Skin epidermis (tissue), 12 donors: ENCODE measurements around the gene CALHM2.
A peak's percentile ranks its signal among the peaks of the same experiment; 100 is the strongest.

ENCODE experiments used
- H3K27ac ChIP-seq, 21 experiments: fragments of 200-600 bp; sonication (generic) in 11 of 21; one replicate each; pipeline ENCODE4 v1.5.0; 2020; ENCODE audit warnings: mild to moderate bottlenecking in 3 of 21, inconsistent platforms in 2 of 21, moderate library complexity in 2 of 21
- H3K4me3 ChIP-seq, 7 experiments: fragments of 200-600 bp; sonication (generic) in 2 of 7; one replicate each; pipeline ENCODE4 v1.5.0; 2020; ENCODE audit warnings: inconsistent platforms in 2 of 7, mild to moderate bottlenecking in 2 of 7, moderate library complexity in 1 of 7

Gene CALHM2

GRCh38 chr10:103478671-103479070 is 26.5 kb upstream of the CALHM2 start:
- H3K4me3 ChIP-seq: no peak overlapping the region
- no peak overlapping the region for H3K27ac ChIP-seq

DNA sequence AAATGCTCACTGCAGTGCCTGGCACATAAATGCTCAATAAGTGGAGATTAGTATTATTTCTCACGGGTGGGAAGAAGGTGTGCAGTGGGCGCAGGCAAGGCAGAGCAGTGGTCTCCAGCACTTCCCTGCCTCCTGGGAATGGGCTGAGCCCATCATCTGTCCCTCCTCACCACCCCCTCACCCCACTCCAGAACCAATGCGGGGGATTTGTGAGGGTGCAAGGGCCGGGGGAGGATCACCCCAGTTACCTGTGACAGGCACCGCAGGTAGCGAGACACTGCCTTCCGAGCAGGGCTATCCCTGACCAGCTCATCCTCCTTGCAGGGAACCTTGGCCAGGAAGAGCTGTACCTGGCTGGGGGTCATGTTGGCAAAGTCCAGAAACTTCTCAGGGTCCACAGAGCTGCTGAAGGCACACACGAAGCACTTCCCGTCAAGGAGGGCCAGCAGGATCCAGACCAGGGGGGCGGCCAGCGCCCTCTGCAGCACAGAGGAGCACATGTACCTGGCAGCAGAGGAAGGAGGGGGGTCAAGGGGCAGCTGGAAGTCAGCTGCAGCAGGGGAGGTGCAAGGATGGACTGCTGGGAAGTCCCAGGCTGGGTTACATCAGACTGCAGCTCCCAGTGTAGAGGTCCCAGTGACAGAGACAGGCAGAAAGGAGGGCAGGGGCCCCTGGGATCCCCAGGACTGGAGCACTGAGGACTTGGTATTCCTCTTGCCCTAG is 24.0 kb upstream of the CALHM2 start:
- Histone ChIP-seq H3K4me3 (no peak overlapping the region), H3K27ac (no peak overlapping the region)

- H3K4me3 ChIP-seq: no peak overlapping the region
These were observed 23.3 kb upstream of the CALHM2 start for GRCh38 chr10:103475437-103475836.

DNA sequence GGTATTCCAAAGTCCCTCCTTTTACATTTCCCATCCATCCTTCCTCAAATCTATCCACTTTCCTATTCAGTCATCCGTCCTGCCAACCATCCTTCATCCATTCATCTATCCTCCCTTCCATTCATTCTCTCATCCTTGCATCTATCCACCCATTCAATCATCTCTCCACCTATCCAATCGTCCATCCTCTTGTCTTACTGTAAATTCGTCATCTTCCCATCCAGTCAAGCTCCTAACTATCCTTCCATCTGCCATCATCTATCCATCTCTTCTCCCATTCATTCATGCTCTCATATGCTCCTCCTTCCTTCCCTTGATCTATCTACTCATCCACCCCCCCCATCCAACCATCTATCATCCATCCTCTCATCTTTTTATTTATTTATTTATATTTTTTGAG is 21.9 kb upstream of the CALHM2 start:
- Histone ChIP-seq H3K4me3 (no peak overlapping the region), H3K27ac (no peak overlapping the region)

More at GRCh38 chr10:103475437-103475836, 23.3 kb upstream of the CALHM2 start:
- H3K27ac ChIP-seq: no peak overlapping the region

- Histone ChIP-seq H3K27ac (peak overlapping the region in 3 of 21 experiments; percentile 81 to 97 (median 88)), H3K4me3 (no peak overlapping the region)
These were observed 21.1 kb upstream of the CALHM2 start for GRCh38 chr10:103473261-103473671.

- peak overlapping the region in 17 of 21 experiments; percentile 37 to 97 (median 64) for H3K27ac ChIP-seq
These were observed 19.8 kb upstream of the CALHM2 start for GRCh38 chr10:103472005-103472404.

GRCh38 chr10:103470761-103471653 is 18.8 kb upstream of the CALHM2 start:
- H3K4me3 ChIP-seq: no peak overlapping the region
- peak overlapping the region in 16 of 21 experiments; percentile 37 to 97 (median 67) for H3K27ac ChIP-seq

More at GRCh38 chr10:103472005-103472404, 19.8 kb upstream of the CALHM2 start:
- no peak overlapping the region for H3K4me3 ChIP-seq

DNA sequence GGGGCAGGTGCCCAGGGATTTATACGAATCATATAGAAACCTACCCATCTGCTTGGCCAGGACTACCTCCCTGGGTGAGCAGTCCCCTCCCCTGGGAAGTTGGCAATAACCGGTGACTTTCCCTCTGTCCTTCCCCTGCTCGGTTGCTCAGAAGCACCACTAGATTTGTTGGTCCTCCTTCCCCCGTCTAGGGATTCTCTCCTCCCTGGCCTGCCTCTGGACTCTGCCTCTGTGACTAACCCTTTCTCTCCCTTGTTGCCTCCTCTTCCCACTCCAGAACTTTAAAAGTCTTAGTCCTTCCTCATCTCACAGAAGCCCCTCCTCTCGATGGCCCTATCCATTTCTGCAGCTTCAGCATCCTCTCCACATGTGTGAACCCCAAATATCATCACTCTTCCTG is 17.0 kb upstream of the CALHM2 start:
- Histone ChIP-seq H3K4me3 (no peak overlapping the region), H3K27ac (peak overlapping the region in 1 of 21 experiments; percentile 97)

DNA sequence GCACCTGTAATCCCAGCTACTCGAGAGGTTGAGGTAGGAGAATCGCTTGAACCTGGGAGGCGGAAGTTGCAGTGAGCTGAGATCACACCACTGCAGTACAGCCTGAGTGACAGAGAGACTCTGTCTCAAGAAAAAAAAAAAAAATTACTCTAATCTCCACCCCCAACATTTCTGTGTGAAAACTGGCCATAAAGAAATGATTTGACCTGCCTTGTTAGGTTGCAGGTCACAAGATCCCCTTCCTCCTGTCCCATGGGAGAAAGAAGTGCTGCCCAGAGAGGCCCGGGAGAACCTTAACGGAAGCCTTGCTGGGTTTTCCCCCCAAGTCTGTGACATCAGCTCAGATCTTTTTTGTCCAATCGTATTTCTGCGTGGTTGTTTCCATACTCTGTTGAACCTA is 15.2 kb upstream of the CALHM2 start:
- peak overlapping the region in 2 of 21 experiments; percentile 6 to 58 for H3K27ac ChIP-seq
- H3K4me3 ChIP-seq: no peak overlapping the region

GRCh38 chr10:103466734-103467133 is 14.6 kb upstream of the CALHM2 start:
- Histone ChIP-seq H3K27ac (peak overlapping the region in 2 of 21 experiments; percentile 10 to 58), H3K4me3 (no peak overlapping the region)

DNA sequence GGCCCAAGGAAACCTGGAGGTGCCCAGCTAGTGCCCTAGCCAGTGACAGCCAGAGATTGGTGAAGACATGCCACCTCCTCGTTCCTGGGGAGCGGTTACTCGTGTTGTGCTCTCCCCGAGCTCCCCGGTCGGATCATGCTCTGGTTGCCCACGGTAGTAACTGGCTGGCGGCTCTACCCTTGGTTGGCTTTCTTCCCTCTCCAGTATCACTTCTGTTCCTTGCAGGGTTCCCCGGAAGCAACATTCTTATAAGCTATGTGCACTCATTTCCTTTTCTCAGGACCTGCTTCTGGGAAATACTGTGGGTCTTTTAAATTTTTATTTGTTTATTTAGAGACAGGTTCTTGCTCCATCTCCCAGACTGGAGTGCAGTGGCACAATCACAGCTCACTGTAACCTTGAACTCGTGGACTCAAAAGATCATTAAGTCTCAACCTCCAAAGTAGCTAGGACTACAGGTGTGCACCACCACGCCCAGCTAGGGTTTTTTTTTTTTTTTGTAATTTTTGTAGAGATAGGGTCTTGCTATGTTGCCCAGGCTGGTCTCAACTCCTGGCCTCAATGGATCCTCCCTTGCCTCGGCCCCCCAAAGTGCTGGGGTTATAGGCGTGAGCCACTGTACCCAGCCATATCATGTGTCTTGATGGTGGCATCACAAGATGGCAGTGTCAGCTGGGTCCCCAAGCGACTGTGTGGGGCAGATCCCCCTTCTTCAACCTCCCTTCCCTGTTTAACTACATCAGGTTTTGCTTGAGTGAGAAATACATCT is 13.4 kb upstream of the CALHM2 start:
- peak overlapping the region in 2 of 21 experiments; percentile 29 to 44 for H3K27ac ChIP-seq

DNA sequence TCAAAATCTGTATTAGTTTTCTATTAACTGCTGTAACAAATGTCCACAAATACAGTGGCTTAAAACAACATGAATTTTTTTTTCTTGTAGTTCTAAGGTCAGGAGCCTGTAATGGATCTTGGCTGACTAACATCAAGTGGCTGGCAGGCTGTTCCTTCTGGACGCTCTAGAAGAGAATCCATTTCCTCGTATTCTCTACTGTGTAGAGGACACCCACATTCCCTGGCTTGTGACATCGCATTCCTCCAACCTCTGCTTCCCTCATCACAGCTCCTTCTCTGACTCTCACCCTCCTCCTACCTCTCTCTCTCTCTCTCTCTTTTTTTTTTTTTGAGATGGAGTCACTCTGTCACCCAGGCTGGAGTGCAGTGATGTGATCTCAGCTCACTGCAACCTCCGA is 11.3 kb upstream of the CALHM2 start:
- H3K4me3 ChIP-seq: no peak overlapping the region
- H3K27ac ChIP-seq: no peak overlapping the region

More for the DNA sequence above, 13.4 kb upstream of the CALHM2 start:
- H3K4me3 ChIP-seq: no peak overlapping the region

DNA sequence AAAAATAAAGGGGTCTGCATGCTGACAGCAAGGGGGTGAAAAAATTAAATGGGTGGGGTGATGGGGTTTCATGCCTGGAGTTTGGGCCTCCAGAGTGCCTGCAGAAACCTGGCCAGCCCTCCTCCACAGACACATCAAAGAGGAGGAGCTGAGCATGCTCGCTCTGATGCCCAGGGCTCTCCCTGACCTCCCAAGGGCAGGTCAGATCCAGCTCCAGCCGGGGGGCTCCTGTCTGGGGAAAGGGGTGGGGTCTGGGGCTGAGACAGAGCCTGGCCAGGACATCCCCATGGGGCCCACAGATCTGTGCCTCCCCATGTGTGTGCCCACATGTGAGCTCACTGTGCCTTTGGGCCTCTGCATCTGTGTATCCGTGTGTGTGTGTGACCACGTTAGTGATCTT is 7.4 kb upstream of the CALHM2 start:
- Histone ChIP-seq H3K27ac (no peak overlapping the region), H3K4me3 (no peak overlapping the region)

DNA sequence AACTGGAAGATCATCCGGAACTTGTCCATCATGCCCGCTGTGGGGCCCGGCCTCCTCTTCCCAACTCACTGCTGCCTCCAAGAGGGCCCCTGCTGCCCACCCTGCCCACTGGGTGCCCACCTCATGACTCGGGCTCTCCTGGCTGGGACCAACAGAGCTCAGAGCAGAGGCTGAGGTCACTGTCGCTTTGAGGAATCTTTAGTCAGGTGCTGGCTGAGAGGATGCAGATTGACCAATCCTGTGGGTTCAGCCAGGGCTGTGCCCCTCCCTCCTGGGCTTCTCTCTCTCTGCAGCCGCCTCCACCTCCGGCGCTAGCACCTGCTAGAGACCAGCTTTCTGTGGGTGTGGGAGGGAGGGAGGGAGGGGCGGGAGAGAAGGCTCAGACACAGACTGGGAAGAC is 6.5 kb upstream of the CALHM2 start, which contains the start of gene CALHM1:
TSS of gene CALHM1 (minus strand) at position 181 of the 400 bp plus-strand sequence. CDS start at position 32, 149 bp downstream.
- no peak within 1 kb of the TSS for H3K27ac ChIP-seq

DNA sequence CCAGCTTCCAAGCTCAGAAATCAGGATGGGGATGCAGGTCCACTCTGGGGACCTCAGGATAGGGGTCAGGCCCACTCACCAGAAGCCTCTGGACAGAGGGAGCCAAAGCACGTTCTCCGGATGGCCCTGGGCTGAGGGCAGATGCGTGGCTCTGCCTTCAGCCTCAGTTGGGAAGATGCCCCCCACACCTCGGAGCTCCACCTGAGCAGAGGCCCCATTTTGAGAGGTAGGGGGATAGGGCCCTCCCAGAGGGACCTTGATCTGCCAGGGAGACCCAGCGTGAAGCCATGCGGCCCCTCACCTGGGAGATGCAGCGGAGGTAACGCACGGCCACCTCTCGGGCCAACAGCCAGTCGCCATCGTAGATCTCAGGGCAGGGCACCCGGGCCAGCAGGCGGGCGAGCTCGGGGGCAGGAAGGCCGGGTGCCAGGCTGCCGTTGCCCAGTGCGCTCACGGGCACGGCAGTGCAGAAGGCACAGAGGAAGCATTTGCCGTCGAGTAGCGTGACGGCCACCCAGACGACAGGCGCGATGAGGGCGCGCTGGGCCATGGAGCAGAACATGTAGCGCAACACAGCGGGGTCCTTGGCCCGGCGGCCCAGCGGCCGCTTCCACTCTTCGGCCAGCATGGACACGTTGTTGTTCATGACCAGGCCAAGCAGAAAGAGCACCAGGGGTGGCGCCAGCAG is 5.9 kb upstream of the CALHM2 start:
- no peak overlapping the region for H3K27ac ChIP-seq
- H3K4me3 ChIP-seq: no peak overlapping the region

More for the DNA sequence above, 6.5 kb upstream of the CALHM2 start, which contains the start of gene CALHM1:
- H3K4me3 ChIP-seq: no peak within 1 kb of the TSS

DNA sequence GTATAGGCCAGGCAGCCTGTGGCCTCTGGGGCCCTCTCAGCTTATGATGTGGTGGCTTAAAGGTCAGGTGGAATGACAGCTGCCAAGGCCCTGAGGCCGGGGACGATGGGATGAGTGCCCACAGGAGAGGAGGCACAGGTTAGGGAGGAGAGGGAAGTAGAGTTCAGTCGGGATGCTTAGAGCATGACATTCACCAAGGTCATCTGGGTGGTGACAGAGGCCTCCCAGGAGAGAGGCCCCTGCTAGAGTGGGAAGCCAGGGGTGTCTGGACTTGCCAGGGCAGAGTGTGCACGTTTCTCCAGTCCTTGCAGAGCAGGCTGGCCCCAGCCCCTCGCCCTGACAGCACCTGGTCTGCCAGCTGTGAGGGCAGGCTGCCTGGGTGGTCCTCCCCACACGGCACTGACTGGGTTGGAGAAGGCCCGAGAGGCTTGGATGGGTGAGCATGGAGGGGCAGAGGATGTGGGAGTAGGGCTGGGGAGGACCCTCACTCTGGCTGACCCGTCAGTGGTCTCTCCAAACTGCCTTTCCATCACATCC is 5.1 kb upstream of the CALHM2 start:
- no peak overlapping the region for H3K4me3 ChIP-seq
- H3K27ac ChIP-seq: no peak overlapping the region

DNA sequence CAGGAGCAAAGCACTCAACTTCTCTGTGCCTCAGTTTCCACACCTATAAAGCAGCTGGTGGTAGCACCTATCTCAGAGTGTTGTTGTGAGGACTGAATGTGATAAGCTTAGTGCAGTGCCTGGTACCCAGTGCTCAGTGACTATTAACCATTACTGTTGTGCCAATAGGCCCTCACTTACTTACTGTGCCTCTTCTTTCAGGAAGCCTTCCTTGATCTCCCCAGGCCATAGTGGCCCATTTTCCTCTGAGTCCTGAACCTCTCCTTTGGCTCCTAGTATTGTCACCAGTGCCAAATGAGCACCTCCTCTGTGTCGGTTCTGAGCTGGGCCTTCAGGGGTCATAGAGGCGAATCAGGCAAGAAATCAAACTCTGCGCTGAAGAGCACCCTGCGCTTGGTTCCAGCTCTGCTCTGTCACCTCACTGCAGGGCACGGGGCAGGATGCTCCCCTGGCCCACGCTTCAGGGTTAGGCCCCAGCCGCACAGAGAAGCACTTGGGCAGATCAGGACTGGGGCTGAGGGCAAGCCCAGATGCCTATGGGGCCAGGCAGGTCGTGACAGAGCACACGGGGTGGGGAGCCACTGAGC is 4.0 kb upstream of the CALHM2 start:
- Histone ChIP-seq H3K27ac (no peak overlapping the region), H3K4me3 (no peak overlapping the region)

GRCh38 chr10:103455235-103455634 is 3.1 kb upstream of the CALHM2 start:
- H3K4me3 ChIP-seq: no peak overlapping the region
- no peak overlapping the region for H3K27ac ChIP-seq

DNA sequence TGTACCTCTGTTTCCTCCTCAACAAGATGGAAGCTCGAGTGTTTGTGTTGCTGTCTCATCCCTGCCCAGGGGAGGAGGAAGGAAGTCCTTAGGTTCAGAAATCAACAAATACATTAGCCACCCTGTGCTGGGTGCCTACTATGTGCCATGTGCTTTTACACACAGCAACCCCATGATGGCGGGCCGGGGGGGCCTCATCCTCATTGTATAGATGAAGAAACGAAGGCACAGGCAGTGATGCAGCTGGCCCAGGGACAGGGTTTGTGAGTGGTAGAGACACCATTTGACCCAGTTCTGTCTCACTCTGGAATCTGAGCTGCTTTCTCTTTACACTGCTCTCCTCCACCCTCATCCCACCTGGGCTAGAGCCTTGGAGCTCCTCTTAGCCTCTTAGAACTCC is 1.9 kb upstream of the CALHM2 start:
- H3K4me3 ChIP-seq: no peak overlapping the region
- no peak overlapping the region for H3K27ac ChIP-seq
